DND-41 (cell line): ENCODE measurements around the gene TECPR2.

ENCODE experiments used
- ATAC-seq: fragments of 200-7000 bp; cut with Tn5 transposase; 3 replicates; pipeline ENCODE4 v1.9.1; 2021; ENCODE audit warnings: low read depth; ENCODE audit not compliant: insufficient read depth
- DNase-seq: peaks from one replicate; pipeline ENCODE4 v3.0.0-alpha.2; 2020
- H2AFZ ChIP-seq: 2 replicates; pipeline ENCODE4 v1.6.0; 2012; ENCODE audit warnings: low read depth, low read length
- H3K27ac ChIP-seq: 2 replicates; pipeline ENCODE4 v1.5.1; 2012; ENCODE audit warnings: low read length, inconsistent platforms
- H3K27me3 ChIP-seq: fragments of 200-600 bp; sonication (generic); 2 replicates; pipeline ENCODE4 v1.6.0; 2012; ENCODE audit warnings: low read length, mild to moderate bottlenecking, inconsistent platforms; ENCODE audit not compliant: insufficient read depth, poor library complexity
- H3K36me3 ChIP-seq: 2 replicates; pipeline ENCODE4 v1.5.1; 2012; ENCODE audit warnings: low read length, inconsistent platforms; ENCODE audit not compliant: insufficient read depth
- H3K4me1 ChIP-seq: 2 replicates; pipeline ENCODE4 v1.5.1; 2012; ENCODE audit warnings: mild to moderate bottlenecking, low read length; ENCODE audit not compliant: insufficient read depth
- H3K4me2 ChIP-seq: 2 replicates; pipeline ENCODE4 v1.6.0; 2012; ENCODE audit warnings: mild to moderate bottlenecking, moderate library complexity, low read length, inconsistent platforms; ENCODE audit not compliant: insufficient read depth
- H3K4me3 ChIP-seq, 2 experiments: fragments of 200-600 bp in 1 of 2; shearing (Covaris generic) in 1 of 2; 2 replicates each; pipeline ENCODE4 v1.5.1; 2012 to 2016; ENCODE audit warnings: inconsistent platforms in 2 of 2, low read length in 2 of 2, mild to moderate bottlenecking in 2 of 2, low read depth in 1 of 2, moderate library complexity in 1 of 2
- H3K79me2 ChIP-seq: 2 replicates; pipeline ENCODE4 v1.6.0; 2012; ENCODE audit warnings: low read length, inconsistent platforms; ENCODE audit not compliant: insufficient read depth
- H3K9ac ChIP-seq: 2 replicates; pipeline ENCODE4 v1.6.0; 2012; ENCODE audit warnings: low read depth, mild to moderate bottlenecking, inconsistent platforms, low read length, moderate library complexity
- H3K9me3 ChIP-seq: 2 replicates; pipeline ENCODE4 v1.5.1; 2012; ENCODE audit warnings: low read length, moderate library complexity, mild to moderate bottlenecking, inconsistent platforms; ENCODE audit not compliant: insufficient read depth, severe bottlenecking
- H4K20me1 ChIP-seq: 2 replicates; pipeline ENCODE4 v1.6.0; 2012; ENCODE audit warnings: low read length; ENCODE audit not compliant: insufficient read depth
- EZH2 ChIP-seq: IDR thresholded peaks from 3 replicates; pipeline ENCODE4 v1.6.1; 2012; ENCODE audit warnings: borderline replicate concordance, low read depth, mild to moderate bottlenecking, moderate library complexity, low read length, inconsistent platforms; ENCODE audit not compliant: severe bottlenecking
- TF ChIP-seq, protein P1 (sequence below): IDR thresholded peaks from 2 replicates; pipeline ENCODE4 v1.5.1; 2012; ENCODE audit warnings: borderline replicate concordance, low read length, moderate library complexity, mild to moderate bottlenecking; ENCODE audit not compliant: poor library complexity, severe bottlenecking; ENCODE audit errors: extremely low read depth

The TECPR2 gene

DNA sequence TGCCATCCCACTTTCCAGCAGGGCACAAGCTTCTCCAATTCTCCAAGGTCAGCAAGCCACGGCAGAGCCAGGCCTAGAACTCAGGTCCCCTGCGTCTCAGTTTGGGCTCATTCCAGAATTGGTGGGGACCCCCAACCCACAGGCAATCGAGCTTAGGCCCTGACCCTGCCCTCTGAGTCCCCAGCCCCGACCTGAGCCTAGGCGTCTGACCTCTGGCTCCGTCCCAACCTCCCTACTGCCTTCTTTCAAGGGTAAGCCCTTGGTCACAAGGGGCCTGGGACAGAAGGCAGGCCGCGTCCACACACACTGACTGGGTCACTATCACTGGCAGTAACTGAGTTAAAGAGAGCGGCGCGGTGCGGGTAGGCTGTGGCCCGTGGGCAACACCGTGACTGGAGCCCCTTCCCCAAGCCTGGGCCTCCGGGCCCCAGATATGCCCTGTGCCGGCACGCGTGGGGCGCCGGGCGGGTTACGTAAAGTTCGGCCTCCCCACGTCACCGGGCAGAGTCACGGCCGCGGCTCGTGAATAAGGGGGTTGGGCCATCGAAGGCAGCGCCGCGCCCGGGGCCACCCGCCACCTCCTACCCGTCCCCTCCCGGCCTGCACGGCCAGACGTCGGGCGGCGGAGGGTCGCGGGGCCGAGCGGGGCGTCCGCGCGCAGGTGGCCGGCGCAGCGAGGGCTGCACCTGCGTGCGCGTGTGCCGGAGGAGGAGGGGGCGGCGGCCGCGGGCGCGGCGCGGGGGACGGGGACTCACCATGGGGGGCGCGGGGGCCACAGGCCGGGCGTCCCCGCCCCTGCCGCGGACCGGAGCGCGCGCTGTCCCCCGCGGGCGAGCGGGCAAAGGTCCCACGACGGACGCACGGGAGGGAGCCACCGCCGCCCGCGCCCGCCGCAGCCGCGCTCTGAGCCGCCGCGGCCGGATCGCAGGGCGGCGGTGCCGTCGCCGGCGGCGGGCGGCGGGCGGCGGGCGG lies 146.3 kb downstream of the TECPR2 start:
- Histone ChIP-seq H3K4me1 (no peaks in the 10 kb centered on the region), H3K4me3 (no peak overlapping the region), H3K9me3 (no peaks in the 10 kb centered on the region), H3K9ac (no peak overlapping the region), H3K79me2 (no peaks in the 10 kb centered on the region), H2AFZ (no peak overlapping the region), H3K27me3 (no peaks in the 10 kb centered on the region), H3K27ac (no peak overlapping the region), H3K4me2 (no peak overlapping the region), H4K20me1 (no peaks in the 10 kb centered on the region; the same call in 1 of the 2 replicates), H3K36me3 (no peaks in the 10 kb centered on the region)
- no peak for DNase-seq
- ATAC-seq = no peak
- TF ChIP-seq EZH2 = no peak
- TF ChIP-seq, protein P1, sequence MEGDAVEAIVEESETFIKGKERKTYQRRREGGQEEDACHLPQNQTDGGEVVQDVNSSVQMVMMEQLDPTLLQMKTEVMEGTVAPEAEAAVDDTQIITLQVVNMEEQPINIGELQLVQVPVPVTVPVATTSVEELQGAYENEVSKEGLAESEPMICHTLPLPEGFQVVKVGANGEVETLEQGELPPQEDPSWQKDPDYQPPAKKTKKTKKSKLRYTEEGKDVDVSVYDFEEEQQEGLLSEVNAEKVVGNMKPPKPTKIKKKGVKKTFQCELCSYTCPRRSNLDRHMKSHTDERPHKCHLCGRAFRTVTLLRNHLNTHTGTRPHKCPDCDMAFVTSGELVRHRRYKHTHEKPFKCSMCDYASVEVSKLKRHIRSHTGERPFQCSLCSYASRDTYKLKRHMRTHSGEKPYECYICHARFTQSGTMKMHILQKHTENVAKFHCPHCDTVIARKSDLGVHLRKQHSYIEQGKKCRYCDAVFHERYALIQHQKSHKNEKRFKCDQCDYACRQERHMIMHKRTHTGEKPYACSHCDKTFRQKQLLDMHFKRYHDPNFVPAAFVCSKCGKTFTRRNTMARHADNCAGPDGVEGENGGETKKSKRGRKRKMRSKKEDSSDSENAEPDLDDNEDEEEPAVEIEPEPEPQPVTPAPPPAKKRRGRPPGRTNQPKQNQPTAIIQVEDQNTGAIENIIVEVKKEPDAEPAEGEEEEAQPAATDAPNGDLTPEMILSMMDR = no peak

DNA sequence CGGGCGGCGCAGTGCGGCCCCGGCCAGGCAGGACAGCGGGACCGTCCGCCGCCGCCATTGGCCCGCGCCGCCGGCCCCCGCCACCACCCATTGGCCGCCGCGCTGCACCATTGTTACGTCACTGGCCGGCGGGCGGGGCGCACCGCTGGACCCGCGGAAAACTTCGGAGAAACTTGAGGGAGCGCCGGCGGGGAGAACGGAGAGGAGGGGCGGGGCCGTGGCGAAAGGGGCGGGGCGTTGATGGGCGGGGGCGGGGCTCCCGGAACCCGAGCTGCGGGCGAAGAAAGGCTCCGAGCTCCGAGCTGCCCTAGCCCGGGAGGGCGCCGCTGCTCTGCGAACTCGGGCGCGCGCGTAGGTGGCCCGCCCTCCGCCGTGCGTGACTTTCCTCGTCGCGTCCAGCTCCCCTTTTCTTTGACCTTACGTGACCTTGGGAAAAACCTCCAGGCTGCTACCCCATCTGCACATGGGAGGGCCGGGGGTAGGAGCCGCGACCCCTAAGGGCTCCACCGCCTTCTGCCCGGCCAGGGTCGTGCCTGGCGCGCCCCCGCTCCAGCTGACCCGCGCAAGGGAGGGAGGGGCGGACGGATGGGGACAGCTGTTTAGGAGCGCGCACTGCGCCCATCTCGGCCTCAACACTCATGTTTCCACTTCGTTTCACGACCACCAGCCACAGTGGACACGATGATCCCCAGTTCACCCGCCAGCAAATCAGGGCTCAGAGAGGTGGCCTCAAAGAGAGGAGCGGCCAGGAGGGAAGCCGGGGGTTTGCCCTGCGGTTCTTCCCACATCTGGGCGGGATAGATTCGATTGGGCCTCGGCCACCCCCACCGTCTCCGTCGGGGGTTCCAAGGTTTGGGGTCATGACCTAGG lies 147.2 kb downstream of the TECPR2 start, which contains the start of gene ANKRD9:
Gene ANKRD9 (minus strand): TSS at position 31 of the 870 bp plus-strand sequence. CDS start 1,887 bp downstream, outside the sequence.
- no peak for DNase-seq
- H4K20me1 ChIP-seq = no peaks in the 10 kb centered on the region
- no peaks in the 10 kb centered on the region for H3K4me1 ChIP-seq
- no peaks in the 10 kb centered on the region for H3K36me3 ChIP-seq
- ATAC-seq = no peak
- TF ChIP-seq EZH2 = no peak
- TF ChIP-seq, protein P1 = no peak
- H3K79me2 ChIP-seq = no peaks in the 10 kb centered on the region
- H2AFZ ChIP-seq = no peak within 1 kb of the TSS
- no peak within 1 kb of the TSS for H3K9ac ChIP-seq
- no peak within 1 kb of the TSS for H3K4me3 ChIP-seq
- no peaks in the 10 kb centered on the region for H3K27me3 ChIP-seq
- H3K27ac ChIP-seq = no peak within 1 kb of the TSS
- no peaks in the 10 kb centered on the region for H3K9me3 ChIP-seq
- H3K4me2 ChIP-seq = no peak within 1 kb of the TSS

DNA sequence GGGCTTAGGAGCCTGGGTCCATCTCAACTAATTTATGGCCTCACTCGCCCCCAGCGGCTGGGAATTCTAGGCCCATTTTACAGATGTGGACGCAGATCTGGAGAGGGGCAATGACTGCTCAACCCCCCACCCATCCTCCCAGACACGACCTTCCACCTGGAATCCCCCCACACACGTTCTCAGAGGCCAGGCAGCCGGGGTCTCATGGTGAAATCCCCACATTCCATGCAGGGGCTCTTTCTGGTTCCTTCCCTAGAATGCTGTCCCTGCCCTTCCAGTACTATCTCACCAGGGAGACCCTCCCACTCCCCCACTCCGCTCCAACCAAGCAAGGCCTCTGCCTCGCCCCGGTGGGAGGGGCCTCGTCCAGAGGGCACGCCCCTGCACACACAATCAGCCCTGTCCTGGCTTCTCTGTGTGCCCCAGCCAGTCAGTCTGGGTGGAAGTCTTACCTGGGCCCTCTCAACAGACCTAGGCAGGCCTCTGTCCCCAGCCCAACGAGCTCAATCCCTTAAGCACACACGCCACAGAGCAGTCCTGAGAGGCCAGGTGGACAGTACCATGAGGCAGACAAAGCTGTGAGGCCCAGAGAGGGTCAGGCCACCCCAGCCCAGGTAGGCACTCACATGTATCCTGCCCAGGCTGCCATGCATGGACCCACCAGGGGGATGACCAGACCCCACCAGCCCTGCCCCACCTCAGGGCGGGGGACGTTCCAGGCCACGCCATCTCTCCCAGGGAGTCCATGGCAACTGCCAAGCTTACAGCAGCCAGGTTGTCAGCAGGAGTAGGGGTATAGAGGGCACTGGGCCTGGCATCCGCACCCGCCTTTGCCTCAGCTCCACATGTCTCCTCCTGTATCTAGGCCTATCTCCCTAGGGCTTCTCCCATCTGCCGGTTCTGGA lies 148.1 kb downstream of the TECPR2 start:
- Histone ChIP-seq H3K4me1 (no peaks in the 10 kb centered on the region), H3K4me3 (no peak overlapping the region), H3K9ac (no peak overlapping the region), H2AFZ (no peak overlapping the region), H3K36me3 (no peaks in the 10 kb centered on the region), H3K4me2 (no peak overlapping the region), H3K9me3 (no peaks in the 10 kb centered on the region), H3K27me3 (no peaks in the 10 kb centered on the region), H3K79me2 (no peaks in the 10 kb centered on the region), H3K27ac (no peak overlapping the region), H4K20me1 (no peaks in the 10 kb centered on the region)
- TF ChIP-seq EZH2 = no peak
- TF ChIP-seq, protein P1 = no peak
- ATAC-seq (no peak), DNase-seq (no peak)
